H1 (cell line): ENCODE measurements around the gene LYL1. TPM values are rescaled to one million over a fixed set of nuclear protein-coding genes. Genes with fewer than 3 reads are reported as not detected.
A peak's percentile ranks its signal among the peaks of the same experiment; 100 is the strongest.

Experiments
- CTCF ChIA-PET: fragments of 300-600 bp; sonication (Branson Sonifier 250); formaldehyde crosslinking; loops from one replicate; lab custom pipeline; 2021; ENCODE audit not compliant: partially characterized antibody; lab: Charles Lee
- POLR2A ChIA-PET: fragments of 300-600 bp; sonication (Branson Sonifier 250); formaldehyde crosslinking; loops from one replicate; lab custom pipeline; 2021; ENCODE audit warnings: inconsistent platforms; ENCODE audit not compliant: partially characterized antibody; lab: Charles Lee
- DNase-seq, 2 experiments: peaks; one replicate each; pipeline versions ENCODE4 v3.0.0 to v3.0.0-alpha.2; 2010 to 2022; ENCODE audit warnings: low spot score in 2 of 2, low read depth in 1 of 2, mixed read lengths in 1 of 2
- FAIRE-seq: peaks from 2 replicates; lab custom pipeline; 2011; peaks lifted over from hg19 to GRCh38; lab: Jason Lieb, UNC
- H2AFZ ChIP-seq: 2 replicates; pipeline ENCODE4 v1.8.1; 2012; ENCODE audit warnings: low read length, inconsistent platforms
- H2AK5ac ChIP-seq: 2 replicates; pipeline ENCODE4 v1.6.1; 2013; ENCODE audit warnings: low read depth, low read length
- H2BK120ac ChIP-seq: replicated peaks from 2 replicates; pipeline ENCODE3; 2013; ENCODE audit warnings: low read depth, low read length, inconsistent platforms
- H2BK12ac ChIP-seq: 2 replicates; pipeline ENCODE4 v1.6.1; 2013; ENCODE audit warnings: low read depth, low read length
- H2BK15ac ChIP-seq: 2 replicates; pipeline ENCODE4 v1.6.1; 2013; ENCODE audit warnings: low read length
- H2BK20ac ChIP-seq: 2 replicates; pipeline ENCODE4 v1.6.1; 2013; ENCODE audit warnings: low read length
- H2BK5ac ChIP-seq: 2 replicates; pipeline ENCODE4 v1.6.1; 2013; ENCODE audit warnings: low read depth, low read length
- H3K14ac ChIP-seq: 2 replicates; pipeline ENCODE4 v1.6.1; 2013; ENCODE audit warnings: inconsistent platforms; ENCODE audit not compliant: insufficient read length
- H3K18ac ChIP-seq: 2 replicates; pipeline ENCODE4 v1.6.1; 2013; ENCODE audit warnings: low read length; ENCODE audit errors: extremely low read depth
- H3K23ac ChIP-seq: 2 replicates; pipeline ENCODE4 v1.6.1; 2013; ENCODE audit warnings: inconsistent platforms; ENCODE audit not compliant: insufficient read length
- H3K23me2 ChIP-seq: 2 replicates; pipeline ENCODE4 v1.6.1; 2013; ENCODE audit warnings: low read depth, low read length
- H3K27ac ChIP-seq: 2 replicates; pipeline ENCODE4 v1.6.1; 2011; ENCODE audit warnings: low read depth, low read length, inconsistent platforms
- H3K27me3 ChIP-seq, 4 experiments: replicated peaks in 1 of 4; 1 replicate in 1 of 4; 2 replicates in 3 of 4; pipeline versions ENCODE4 v1.6.1 to v1.8.1; 2011 to 2013; ENCODE audit warnings: low read length in 3 of 4, mild to moderate bottlenecking in 3 of 4, inconsistent platforms in 2 of 4, mixed read lengths in 2 of 4, moderate library complexity in 1 of 4; ENCODE audit not compliant: control insufficient read depth in 3 of 4, insufficient read depth in 3 of 4; ENCODE audit errors: extremely low read depth in 1 of 4
- H3K36me3 ChIP-seq, 4 experiments: 2 replicates each; pipeline versions ENCODE4 v1.6.1 to v1.8.1; 2011 to 2013; ENCODE audit warnings: mild to moderate bottlenecking in 4 of 4, low read length in 3 of 4, moderate library complexity in 2 of 4, control low read depth in 1 of 4, inconsistent platforms in 1 of 4; ENCODE audit not compliant: insufficient read depth in 4 of 4, control insufficient read depth in 2 of 4
- H3K4ac ChIP-seq: replicated peaks from 2 replicates; pipeline ENCODE3; 2013; ENCODE audit warnings: low read length, low read depth, mixed read lengths, inconsistent platforms; ENCODE audit not compliant: insufficient read length
- H3K4me1 ChIP-seq, 4 experiments: replicated peaks in 1 of 4; 1 replicate in 1 of 4; 2 replicates in 3 of 4; pipeline versions ENCODE4 v1.6.1 to v1.8.1; 2011 to 2013; ENCODE audit warnings: low read length in 3 of 4, inconsistent platforms in 2 of 4, mixed read lengths in 1 of 4; ENCODE audit not compliant: insufficient read depth in 4 of 4, control insufficient read depth in 3 of 4
- H3K4me2 ChIP-seq, 2 experiments: 2 replicates each; pipeline versions ENCODE4 v1.6.1 to v1.8.1; 2011 to 2013; ENCODE audit warnings: low read depth in 2 of 2, low read length in 2 of 2, control low read depth in 1 of 2, inconsistent platforms in 1 of 2, mild to moderate bottlenecking in 1 of 2; ENCODE audit not compliant: insufficient read depth in 1 of 2
- H3K4me3 ChIP-seq, 4 experiments: fragments of 200-600, 300-600 bp in 1 of 4; sonication (generic), shearing (Covaris generic), sonication (Bioruptor Twin) in 1 of 4; 2 replicates each; pipeline versions ENCODE4 v1.5.1 to v1.8.1; 2011 to 2016; ENCODE audit warnings: low read length in 4 of 4, low read depth in 3 of 4, control low read depth in 2 of 4, inconsistent platforms in 2 of 4, mild to moderate bottlenecking in 2 of 4, mixed read lengths in 1 of 4, moderate library complexity in 1 of 4; ENCODE audit not compliant: insufficient read depth in 2 of 4; ENCODE audit errors: extremely low read depth in 1 of 4
- H3K56ac ChIP-seq: replicated peaks from 2 replicates; pipeline ENCODE3; 2013; ENCODE audit warnings: low read depth, mild to moderate bottlenecking, mixed read lengths, low read length, inconsistent platforms; ENCODE audit not compliant: insufficient read length
- H3K79me1 ChIP-seq: 2 replicates; pipeline ENCODE4 v1.6.1; 2013; ENCODE audit warnings: low read depth, low read length, control low read depth
- H3K79me2 ChIP-seq, 2 experiments: 2 replicates each; pipeline versions ENCODE4 v1.6.1 to v1.8.1; 2012 to 2013; ENCODE audit warnings: low read length in 2 of 2, mild to moderate bottlenecking in 2 of 2, inconsistent platforms in 1 of 2; ENCODE audit not compliant: insufficient read depth in 2 of 2, control insufficient read depth in 1 of 2
- H3K9ac ChIP-seq, 4 experiments: replicated peaks in 1 of 4; 1 replicate in 1 of 4; 2 replicates in 3 of 4; pipeline versions ENCODE4 v1.6.1 to v1.8.1; 2011 to 2013; ENCODE audit warnings: low read depth in 3 of 4, low read length in 3 of 4, control low read depth in 2 of 4, mild to moderate bottlenecking in 2 of 4, moderate library complexity in 2 of 4, inconsistent platforms in 1 of 4; ENCODE audit errors: extremely low read depth in 1 of 4
- H3K9me3 ChIP-seq, 2 experiments: 2 replicates each; pipeline versions ENCODE4 v1.6.1 to v1.8.1; 2012 to 2013; ENCODE audit warnings: mild to moderate bottlenecking in 2 of 2, moderate library complexity in 2 of 2, control low read depth in 1 of 2, inconsistent platforms in 1 of 2, low read depth in 1 of 2, low read length in 1 of 2, mixed read lengths in 1 of 2; ENCODE audit not compliant: insufficient read depth in 2 of 2
- H4K20me1 ChIP-seq, 2 experiments: replicated peaks in 1 of 2; 2 replicates each; pipeline versions ENCODE3 to v1.8.1; 2011 to 2013; ENCODE audit warnings: inconsistent platforms in 2 of 2, low read length in 2 of 2, mild to moderate bottlenecking in 1 of 2; ENCODE audit not compliant: insufficient read depth in 2 of 2, control insufficient read depth in 1 of 2
- H4K5ac ChIP-seq: 2 replicates; pipeline ENCODE4 v1.6.1; 2013; ENCODE audit warnings: low read length, low read depth, mixed read lengths, inconsistent platforms; ENCODE audit not compliant: insufficient read length
- H4K8ac ChIP-seq: 2 replicates; pipeline ENCODE4 v1.8.0; 2013; ENCODE audit warnings: mild to moderate bottlenecking, moderate library complexity, low read length, inconsistent platforms; ENCODE audit not compliant: insufficient read depth; ENCODE audit errors: extremely low read depth
- H4K91ac ChIP-seq: replicated peaks from 2 replicates; pipeline ENCODE3; 2013; ENCODE audit warnings: low read length, mixed read lengths, inconsistent platforms; ENCODE audit not compliant: insufficient read length
- CREB1 ChIP-seq: IDR thresholded peaks from 2 replicates; pipeline ENCODE4 v1.6.1; 2012; ENCODE audit warnings: inconsistent platforms
- EGR1 ChIP-seq: IDR thresholded peaks from 2 replicates; pipeline ENCODE4 v1.6.1; 2011; ENCODE audit warnings: low read depth, low read length, borderline replicate concordance
- EZH2 ChIP-seq: fragments of 200-600 bp; sonication (generic); IDR thresholded peaks from 2 replicates; pipeline ENCODE4 v1.7.1; 2012; ENCODE audit warnings: low read depth, mild to moderate bottlenecking, moderate library complexity, low read length, inconsistent platforms; ENCODE audit not compliant: severe bottlenecking
- JUN ChIP-seq: IDR thresholded peaks from 2 replicates; pipeline ENCODE4 v1.6.1; 2011; ENCODE audit warnings: low read depth, mild to moderate bottlenecking, improper control_type of control experiment, low read length
- NANOG ChIP-seq: IDR thresholded peaks from 2 replicates; pipeline ENCODE4 v1.6.1; 2011; ENCODE audit warnings: low read length, low read depth, mild to moderate bottlenecking, inconsistent platforms; ENCODE audit not compliant: insufficient read depth, poor library complexity, severe bottlenecking
- POLR2AphosphoS5 ChIP-seq: IDR thresholded peaks from 2 replicates; pipeline ENCODE4 v1.6.1; 2011; ENCODE audit warnings: low read depth, low read length
- POU5F1 ChIP-seq: IDR thresholded peaks from 2 replicates; pipeline ENCODE4 v1.6.1; 2011; ENCODE audit warnings: low read depth, mild to moderate bottlenecking, low read length, moderate library complexity
- RAD21 ChIP-seq, 2 experiments: IDR thresholded peaks in 1 of 2; conservative IDR thresholded peaks in 1 of 2; 2 replicates each; pipeline ENCODE4 v1.6.1; 2011; ENCODE audit warnings: low read depth in 2 of 2, low read length in 2 of 2, improper control_type of control experiment in 1 of 2, inconsistent platforms in 1 of 2, mild to moderate bottlenecking in 1 of 2, moderate library complexity in 1 of 2
- SIRT6 ChIP-seq: IDR thresholded peaks from one replicate; pipeline ENCODE4 v1.7.1; 2012; ENCODE audit warnings: low read length, inconsistent platforms
- SIX5 ChIP-seq: IDR thresholded peaks from 2 replicates; pipeline ENCODE4 v1.6.1; 2011; ENCODE audit warnings: mild to moderate bottlenecking, low read depth, low read length
- TEAD4 ChIP-seq: IDR thresholded peaks from 2 replicates; pipeline ENCODE4 v1.6.1; 2012; ENCODE audit warnings: low read depth, low read length, inconsistent platforms, mixed read lengths
- YY1 ChIP-seq: IDR thresholded peaks from 2 replicates; pipeline ENCODE4 v1.6.1; 2011; ENCODE audit warnings: low read depth, mild to moderate bottlenecking, low read length
- WGBS, 2 experiments: shearing (Covaris generic) in 1 of 2; methylation state at CpG; one replicate each; pipeline versions ENCODE4 v1.1.6 to v1.1.7; 2013 to 2015; ENCODE audit warnings: low lambda C conversion rate in 2 of 2, mixed read lengths in 2 of 2, inconsistent platforms in 1 of 2, low coverage in 1 of 2, missing lambda C conversion rate in 1 of 2; ENCODE audit not compliant: insufficient replicate concordance in 2 of 2, insufficient coverage in 1 of 2, insufficient read length in 1 of 2; ENCODE audit errors: extremely low coverage in 1 of 2, missing lambda C conversion rate in 1 of 2; 5-methylcytosine and 5-hydroxymethylcytosine counted together
- polyA plus RNA-seq, 7 experiments: library from polyadenylated mRNA; depleted of rRNA in 3 of 7; stranded (reverse) in 5 of 7; unstranded in 2 of 7; fragments of >200 nt in 5 of 7; fragments of 200-250 nt in 2 of 7; gene quantifications; 1 replicate in 5 of 7; 2 replicates in 1 of 7; 4 replicates in 1 of 7; pipeline versions ENCODE4 v1.2.1 to v1.2.3, GENCODE V29; 2011 to 2013; ENCODE audit warnings: missing spikeins in 2 of 7, mixed read lengths in 2 of 7
- total RNA-seq: library from RNA; stranded (reverse); fragmentation: NEBNext Ultra II Directional; extraction: Animal tissue kit (Norgen Biotek cat#: 25700); gene quantifications from 2 replicates; pipeline ENCODE4 v1.2.1, GENCODE V29; 2021

Gene LYL1
- total and polyA plus RNA-seq, 2 of the 8 experiments (the other 6 are each of a cell fraction or from before 2014, with no cell fraction given), result 0.58 to 0.76 TPM

GRCh38 chr19:13151605-13152355 lies 49.1 kb upstream of the LYL1 start:
- Histone ChIP-seq H3K4me2 (peak overlapping the region; percentile 82 to 91), H2BK5ac (peak overlapping the region; percentile 99), H3K9me3 (no peaks in the 10 kb centered on the region), H3K14ac (no peak overlapping the region), H4K5ac (peak overlapping the region; percentile 93), H3K23me2 (peaks cover 23% of the 10 kb centered on the region), H3K18ac (peak overlapping the region; percentile 96), H3K79me2 (peaks cover 17 to 46% of the 10 kb centered on the region in 2 experiments), H4K8ac (peak overlapping the region; percentile 95), H3K36me3 (peaks cover 0 to 7% (median 2%) of the 10 kb centered on the region in 4 experiments; a peak in 2 of 8 replicates), H2AK5ac (peak overlapping the region; percentile 99), H3K79me1 (peaks cover 8% of the 10 kb centered on the region), H3K27me3 (no peaks in the 10 kb centered on the region; a peak in 1 of 7 replicates), H3K4ac (peak overlapping the region; percentile 76), H2BK120ac (no peak overlapping the region), H4K20me1 (peaks cover 7 to 13% of the 10 kb centered on the region in 2 experiments), H3K4me3 (peak overlapping the region; percentile 90 to 99 (median 94)), H3K4me1 (peaks cover 0 to 10% (median 6%) of the 10 kb centered on the region in 4 experiments), H4K91ac (peak overlapping the region; percentile 98), H3K9ac (peak overlapping the region; percentile 91 to 97 (median 94)), H2AFZ (no peak overlapping the region), H2BK15ac (peak overlapping the region; percentile 81; the same call in 1 of the 2 replicates), H3K23ac (no peak overlapping the region), H3K27ac (peak overlapping the region; percentile 97), H3K56ac (peak overlapping the region; percentile 75), H2BK20ac (no peak overlapping the region), H2BK12ac (peak overlapping the region; percentile 94)
- ChIA-PET CTCF (interaction anchor here (0.6 to 2.0 kb wide), 7 partner anchors 12 to 122 kb away, joined by 3 to 9 read pairs (median 6); no protein-coding TSS in a partner anchor), POLR2A (interaction anchor here (0.6 to 9.6 kb wide), 55 partner anchors 9 to 855 kb away, joined by 3 to 530 read pairs (median 5); partner anchors contain the start of genes CALR, LYL1, NACC1 and TRMT1)
- FAIRE-seq, result no peak
- 1% methylated on average over 58 of the region's 71 CpGs; no CpG with 5 or more reads in 1 of the 2 experiments for WGBS, 2 experiments
- DNase-seq, result peak in 1 of 2 experiments; percentile 96
- TF ChIP-seq YY1, result no peak
- TF ChIP-seq EGR1, result peak; percentile 76; the same call in 1 of the 2 replicates
- no peak for TF ChIP-seq SIRT6
- no peak for TF ChIP-seq SIX5
- no peak for TF ChIP-seq EZH2
- TF ChIP-seq TEAD4, result peak; percentile 97
- TF ChIP-seq JUN, result no peak
- no peak for TF ChIP-seq POU5F1
- peak; percentile 83 for TF ChIP-seq POLR2AphosphoS5
- no peak for TF ChIP-seq NANOG
- TF ChIP-seq CREB1, result peak; percentile 29; the same call in 1 of the 2 replicates
- TF ChIP-seq RAD21 (IDR thresholded peaks at IDR 0.05 in 1 of 2, conservative IDR thresholded peaks at IDR 0.05 in 1 of 2; ENCODE audit: low read depth in 2 of 2, low read length in 2 of 2), result 0 out of 4 replicates have a peak, but pooled peaks of 1 of the 2 experiments have one; percentile 1
